Prostate gland (tissue), 2 donors: ENCODE data around the gene LAG3. TPM values are rescaled to one million over a fixed set of nuclear protein-coding genes. Genes with fewer than 3 reads are reported as not detected.

ENCODE experiments used
- DNase-seq: peaks from one replicate; pipeline ENCODE4 v3.0.0-alpha.2; 2019; ENCODE audit warnings: low spot score
- H3K27ac ChIP-seq, 2 donors: fragments of 200-600 bp; sonication (generic); 2 replicates each; pipeline ENCODE4 v1.5.1; 2017 to 2019
- H3K27me3 ChIP-seq: fragments of 200-600 bp; sonication (generic); replicated peaks from 2 replicates; pipeline ENCODE4 v1.5.1; 2019; ENCODE audit not compliant: insufficient read depth
- H3K36me3 ChIP-seq, 2 donors: fragments of 200-600 bp; sonication (generic); 1 replicate in 1 of 2; 2 replicates in 1 of 2; pipeline versions ENCODE4 v1.5.1 to v1.8.1; 2017 to 2019
- H3K4me1 ChIP-seq: fragments of 200-600 bp; sonication (generic); replicated peaks from 2 replicates; pipeline ENCODE4 v1.5.1; 2019
- H3K4me3 ChIP-seq, 2 donors: fragments of 200-600 bp; sonication (generic); 2 replicates each; pipeline ENCODE4 v1.5.1; 2017 to 2019
- H3K9me3 ChIP-seq: fragments of 200-600 bp; sonication (generic); 2 replicates; pipeline ENCODE4 v1.5.1; 2017
- POLR2A ChIP-seq: fragments of 450-650 bp; IDR thresholded peaks from one replicate; pipeline ENCODE4 v1.6.1; 2016; ENCODE audit warnings: antibody characterized with exemption, mild to moderate bottlenecking
- POLR2AphosphoS5 ChIP-seq: sonication (generic); formaldehyde crosslinking; IDR thresholded peaks from one replicate; pipeline ENCODE4 v1.6.1; 2017; ENCODE audit warnings: antibody characterized with exemption
- WGBS: methylation state at CpG from one replicate; pipeline ENCODE4 v1.1.5; 2018; 5-methylcytosine and 5-hydroxymethylcytosine counted together
- intact Hi-C: fragments of 100-400 bp; cut with DNase I; formaldehyde crosslinking; loops from one replicate; pipeline ENCODE4 v1.14.2; 2022
- total RNA-seq, 2 donors: library from RNA; depleted of rRNA; stranded (reverse); fragments of >200 nt; gene quantifications; one replicate each; pipeline ENCODE4 v1.1.0, GENCODE V29; 2016
- TF ChIP-seq, protein P1 (sequence below), 4 experiments: fragments of 200-600 bp in 2 of 4; fragments of 450-650 bp in 2 of 4; sonication (generic) in 2 of 4; IDR thresholded peaks; 1 replicate in 3 of 4; 2 replicates in 1 of 4; pipeline ENCODE4 v1.5.1; 2016 to 2019; ENCODE audit warnings: antibody characterized with exemption in 4 of 4, mild to moderate bottlenecking in 2 of 4, moderate library complexity in 2 of 4

The LAG3 gene
- total RNA-seq, 2 donors from 2014 or later = 0.73 to 13.1 TPM

DNA sequence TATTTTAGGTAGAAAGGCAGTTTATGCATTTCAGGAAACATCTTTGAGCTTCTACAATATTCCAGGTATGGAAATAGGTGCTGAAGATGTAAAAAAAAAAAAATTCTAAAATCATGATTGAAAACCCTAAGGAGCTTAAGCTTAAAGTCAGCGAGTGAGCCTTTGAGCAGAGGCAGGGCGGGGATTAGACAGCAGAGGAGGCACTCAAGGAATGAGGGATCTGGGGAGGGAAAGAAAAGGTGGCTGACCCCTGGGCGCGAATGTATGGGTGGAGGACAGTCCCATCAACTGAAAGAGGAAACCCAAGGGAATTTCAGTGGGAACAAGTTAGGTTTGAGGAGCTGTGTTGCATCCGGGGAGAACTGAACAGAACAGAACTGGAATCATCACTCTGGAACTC is 12.6 kb upstream of the LAG3 start:
- Histone ChIP-seq H3K36me3 (no peaks in the 10 kb centered on the region), H3K27ac (peak overlapping the region; percentile 54 to 66), H3K4me3 (no peak overlapping the region), H3K27me3 (no peaks in the 10 kb centered on the region), H3K9me3 (no peaks in the 10 kb centered on the region), H3K4me1 (peaks cover 3% of the 10 kb centered on the region)
- TF ChIP-seq, protein P1, sequence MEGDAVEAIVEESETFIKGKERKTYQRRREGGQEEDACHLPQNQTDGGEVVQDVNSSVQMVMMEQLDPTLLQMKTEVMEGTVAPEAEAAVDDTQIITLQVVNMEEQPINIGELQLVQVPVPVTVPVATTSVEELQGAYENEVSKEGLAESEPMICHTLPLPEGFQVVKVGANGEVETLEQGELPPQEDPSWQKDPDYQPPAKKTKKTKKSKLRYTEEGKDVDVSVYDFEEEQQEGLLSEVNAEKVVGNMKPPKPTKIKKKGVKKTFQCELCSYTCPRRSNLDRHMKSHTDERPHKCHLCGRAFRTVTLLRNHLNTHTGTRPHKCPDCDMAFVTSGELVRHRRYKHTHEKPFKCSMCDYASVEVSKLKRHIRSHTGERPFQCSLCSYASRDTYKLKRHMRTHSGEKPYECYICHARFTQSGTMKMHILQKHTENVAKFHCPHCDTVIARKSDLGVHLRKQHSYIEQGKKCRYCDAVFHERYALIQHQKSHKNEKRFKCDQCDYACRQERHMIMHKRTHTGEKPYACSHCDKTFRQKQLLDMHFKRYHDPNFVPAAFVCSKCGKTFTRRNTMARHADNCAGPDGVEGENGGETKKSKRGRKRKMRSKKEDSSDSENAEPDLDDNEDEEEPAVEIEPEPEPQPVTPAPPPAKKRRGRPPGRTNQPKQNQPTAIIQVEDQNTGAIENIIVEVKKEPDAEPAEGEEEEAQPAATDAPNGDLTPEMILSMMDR (IDR thresholded peaks at IDR 0.05) = no peak
- TF ChIP-seq POLR2AphosphoS5 (no peak), POLR2A (no peak)
- DNase-seq = no peak
- WGBS = 88% methylated on average over 5 of the region's 5 CpGs
- intact Hi-C loops = no loop called here

DNA sequence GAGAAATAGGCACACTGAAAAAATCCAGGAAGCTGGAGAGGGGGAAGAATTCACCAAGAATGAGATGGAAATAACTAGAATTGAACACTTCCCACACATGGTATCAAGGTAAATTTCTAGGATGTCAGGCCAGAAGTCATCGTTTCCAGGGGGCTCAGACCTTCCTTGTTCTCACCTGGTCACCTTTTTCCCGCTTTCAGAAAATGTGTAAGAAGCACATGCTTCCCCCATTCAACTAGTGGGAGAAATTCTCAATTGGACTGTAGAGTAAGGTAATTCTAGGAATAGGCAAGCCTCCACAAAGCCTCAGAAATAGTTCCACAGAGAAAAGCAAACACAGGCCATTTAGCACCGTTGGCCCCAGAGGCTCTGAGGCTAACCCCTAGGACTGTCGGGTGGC is 8.9 kb upstream of the LAG3 start:
- TF ChIP-seq POLR2AphosphoS5 (no peak), POLR2A (no peak)
- TF ChIP-seq, protein P1 (IDR thresholded peaks at IDR 0.05) = no peak
- Histone ChIP-seq H3K27me3 (no peaks in the 10 kb centered on the region), H3K36me3 (no peaks in the 10 kb centered on the region), H3K4me1 (peaks cover 6% of the 10 kb centered on the region), H3K9me3 (no peaks in the 10 kb centered on the region), H3K27ac (peak overlapping the region; percentile 92 to 99), H3K4me3 (no peak overlapping the region)
- DNase-seq = no peak
- 37% methylated on average over 4 of the region's 4 CpGs for WGBS
- intact Hi-C loops = no loop called here

DNA sequence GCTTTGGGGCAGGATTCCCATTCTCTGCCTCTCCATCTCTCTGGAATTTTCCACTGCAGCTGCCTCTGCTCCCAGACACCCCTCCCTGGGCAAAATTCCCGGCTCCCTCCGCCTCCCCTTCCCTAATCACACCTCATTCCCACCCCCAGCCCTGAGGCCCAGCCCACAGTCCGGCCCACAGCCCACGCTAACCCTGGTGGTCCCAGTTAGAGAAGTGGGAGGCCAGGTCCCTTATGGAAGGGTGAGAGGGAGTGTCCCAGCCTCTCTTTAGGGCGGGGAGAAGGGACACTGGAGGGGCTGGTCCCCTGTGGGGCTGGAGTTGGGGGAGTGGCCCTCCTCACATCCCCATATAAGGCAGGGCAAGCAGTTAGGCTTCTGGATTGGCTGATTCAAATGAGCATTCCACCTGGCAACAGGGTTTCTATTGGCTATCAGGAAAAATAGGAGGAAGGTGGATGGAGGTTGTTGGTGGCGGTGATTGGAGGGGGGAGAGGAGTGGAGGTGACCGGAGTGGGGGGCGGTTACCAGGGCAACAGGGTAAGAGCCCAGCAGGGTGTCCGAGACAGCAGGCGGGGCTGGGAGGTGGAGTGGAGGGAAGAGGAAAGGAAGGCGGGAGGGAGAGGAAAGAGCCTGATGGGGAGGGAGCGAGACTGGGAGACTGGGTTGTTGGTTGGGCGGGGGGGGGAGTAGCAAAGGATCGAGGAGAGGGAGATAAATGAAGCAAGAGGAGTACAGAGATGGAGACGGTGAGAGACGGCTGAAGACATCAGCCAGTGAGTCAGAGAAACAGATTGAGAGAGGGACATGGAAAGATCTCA is 8.1 kb upstream of the LAG3 start:
- Histone ChIP-seq H3K4me1 (peaks cover 11% of the 10 kb centered on the region), H3K36me3 (no peaks in the 10 kb centered on the region), H3K27ac (peak overlapping the region; percentile 92 to 99), H3K4me3 (peak overlapping the region; percentile 6 to 17), H3K9me3 (no peaks in the 10 kb centered on the region), H3K27me3 (no peaks in the 10 kb centered on the region)
- DNase-seq = peak; percentile 96
- WGBS = 2% methylated on average over 16 of the region's 16 CpGs
- intact Hi-C loops = no loop called here
- peak; percentile 46 for TF ChIP-seq POLR2A
- TF ChIP-seq, protein P1 (IDR thresholded peaks at IDR 0.05) = no peak
- peak; percentile 94 for TF ChIP-seq POLR2AphosphoS5

DNA sequence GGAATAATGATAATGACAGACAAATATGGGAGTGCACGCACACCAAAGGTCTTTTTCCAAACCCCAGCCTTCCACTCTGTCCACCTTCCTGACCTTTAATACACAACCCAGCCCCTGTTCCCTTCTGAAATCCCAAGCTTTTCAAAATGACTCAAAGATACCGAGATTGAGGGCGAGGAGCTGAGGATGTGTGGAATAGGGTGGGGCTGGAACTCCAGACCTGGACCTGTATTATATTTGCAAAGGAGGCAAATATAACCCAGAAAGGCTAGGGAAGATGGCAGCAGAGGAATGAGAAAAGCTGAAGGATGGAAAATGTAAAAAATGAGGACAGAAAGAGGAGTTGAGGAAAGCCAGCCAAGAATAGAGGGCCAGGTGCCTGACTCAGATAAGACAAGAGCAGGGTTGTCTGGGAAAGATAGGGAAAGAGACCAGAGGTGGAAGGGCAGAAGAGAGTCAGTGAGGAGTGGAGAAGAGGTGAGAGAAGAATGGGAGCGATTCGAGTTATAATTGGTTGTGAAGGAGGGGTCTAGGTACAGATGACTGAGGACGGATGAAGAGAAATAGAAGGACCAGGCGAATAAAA is 7.2 kb upstream of the LAG3 start:
- intact Hi-C loops = loop anchor here (5.0 kb wide), 2 partner anchors 62 to 153 kb away; partner anchors contain the start of gene P3H3
- Histone ChIP-seq H3K27ac (peak overlapping the region; percentile 92 to 99), H3K27me3 (no peaks in the 10 kb centered on the region), H3K4me3 (peak overlapping the region; percentile 89 to 91), H3K9me3 (no peaks in the 10 kb centered on the region), H3K4me1 (peaks cover 12% of the 10 kb centered on the region), H3K36me3 (peaks cover 0 to 2% of the 10 kb centered on the region in 2 donors)
- DNase-seq = no peak
- TF ChIP-seq, protein P1 (IDR thresholded peaks at IDR 0.05) = no peak
- TF ChIP-seq POLR2AphosphoS5 (no peak), POLR2A (no peak)
- 25% methylated on average over 7 of the region's 7 CpGs for WGBS
